Measurements from ENCODE around the gene IL24.

IL24 gene

GRCh38 chr1:206883876-206884275, 13.4 kb upstream of the IL24 start:
- Mint-ChIP-seq H3K4me1 (peaks cover 43% of the 10 kb centered on the region), H3K4me3 (no peak overlapping the region), H3K9me3 (peaks cover 31% of the 10 kb centered on the region), H3K36me3 (ENCODE audit: low read depth) (no peaks in the 10 kb centered on the region), H3K27ac (no peak overlapping the region), H3K27me3 (ENCODE audit: low read depth, poor library complexity) (no peaks in the 10 kb centered on the region)
- TF ChIP-seq CTCF (IDR thresholded peaks at IDR 0.05) = no peak
- DNase-seq = no peak

GRCh38 chr1:206885341-206886060, 11.7 kb upstream of the IL24 start:
- no peak for TF ChIP-seq CTCF (IDR thresholded peaks at IDR 0.05)
- DNase-seq = no peak
- Mint-ChIP-seq H3K4me3 (no peak overlapping the region), H3K27me3 (ENCODE audit: low read depth, poor library complexity) (no peaks in the 10 kb centered on the region), H3K4me1 (peaks cover 43% of the 10 kb centered on the region), H3K27ac (peak overlapping the region; percentile 71), H3K36me3 (ENCODE audit: low read depth) (no peaks in the 10 kb centered on the region), H3K9me3 (peaks cover 18% of the 10 kb centered on the region)

- DNase-seq = no peak
- peaks cover 8% of the 10 kb centered on the region for H3K9me3 Mint-ChIP-seq
- peaks cover 7% of the 10 kb centered on the region for H3K27me3 Mint-ChIP-seq (ENCODE audit: low read depth, poor library complexity)
- peak overlapping the region; percentile 85 for H3K27ac Mint-ChIP-seq
- no peak for TF ChIP-seq CTCF (IDR thresholded peaks at IDR 0.05)
- no peaks in the 10 kb centered on the region for H3K36me3 Mint-ChIP-seq (ENCODE audit: low read depth)
- peaks cover 54% of the 10 kb centered on the region for H3K4me1 Mint-ChIP-seq
- H3K4me3 Mint-ChIP-seq = peak overlapping the region; percentile 2
These were observed 10.4 kb upstream of the IL24 start for GRCh38 chr1:206886831-206887230.

GRCh38 chr1:206887701-206888100, 9.5 kb upstream of the IL24 start:
- H3K4me1 Mint-ChIP-seq = peaks cover 57% of the 10 kb centered on the region
- no peaks in the 10 kb centered on the region for H3K36me3 Mint-ChIP-seq (ENCODE audit: low read depth)
- no peak for TF ChIP-seq CTCF (IDR thresholded peaks at IDR 0.05)
- no peak for DNase-seq
- H3K27ac Mint-ChIP-seq = peak overlapping the region; percentile 85
- H3K9me3 Mint-ChIP-seq = peaks cover 3% of the 10 kb centered on the region
- H3K27me3 Mint-ChIP-seq (ENCODE audit: low read depth, poor library complexity) = peaks cover 9% of the 10 kb centered on the region
- H3K4me3 Mint-ChIP-seq = no peak overlapping the region

GRCh38 chr1:206890125-206891060, 6.8 kb upstream of the IL24 start:
- TF ChIP-seq CTCF (IDR thresholded peaks at IDR 0.05) = no peak
- Mint-ChIP-seq H3K27me3 (ENCODE audit: low read depth, poor library complexity) (peaks cover 15% of the 10 kb centered on the region), H3K4me3 (no peak overlapping the region), H3K9me3 (peaks cover 3% of the 10 kb centered on the region), H3K4me1 (peaks cover 67% of the 10 kb centered on the region), H3K27ac (no peak overlapping the region), H3K36me3 (ENCODE audit: low read depth) (no peaks in the 10 kb centered on the region)
- DNase-seq = no peak
